ENCODE data around the gene CEP104.
"Not testable (repeated sequence)": the region's sequence is repeated elsewhere in the genome, so short reads cannot be mapped to it uniquely, and the experiment has no call there.

CEP104 gene

DNA sequence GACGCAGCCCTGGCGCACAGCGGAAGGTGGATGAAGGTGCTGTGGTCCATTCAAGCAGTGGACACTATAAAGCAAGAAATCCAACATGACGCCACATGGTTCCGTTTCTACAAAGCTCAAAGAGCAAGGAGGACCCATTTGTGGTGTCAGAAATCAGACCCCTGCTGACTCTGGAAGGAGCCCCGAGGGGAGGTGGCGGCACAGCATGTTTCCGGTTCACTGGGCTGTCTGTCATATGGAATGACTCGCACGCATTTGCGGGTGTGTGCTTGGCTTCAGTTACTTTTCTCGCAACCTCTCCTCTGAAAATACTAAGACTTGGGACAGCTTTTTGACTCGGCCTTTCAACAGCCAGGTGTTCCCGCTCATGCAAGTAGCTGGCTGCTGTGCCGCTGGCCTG lies 31.7 kb downstream of the CEP104 start:
- no peak for DNase-seq (ENCODE audit: low read depth in 2 of 2)

DNA sequence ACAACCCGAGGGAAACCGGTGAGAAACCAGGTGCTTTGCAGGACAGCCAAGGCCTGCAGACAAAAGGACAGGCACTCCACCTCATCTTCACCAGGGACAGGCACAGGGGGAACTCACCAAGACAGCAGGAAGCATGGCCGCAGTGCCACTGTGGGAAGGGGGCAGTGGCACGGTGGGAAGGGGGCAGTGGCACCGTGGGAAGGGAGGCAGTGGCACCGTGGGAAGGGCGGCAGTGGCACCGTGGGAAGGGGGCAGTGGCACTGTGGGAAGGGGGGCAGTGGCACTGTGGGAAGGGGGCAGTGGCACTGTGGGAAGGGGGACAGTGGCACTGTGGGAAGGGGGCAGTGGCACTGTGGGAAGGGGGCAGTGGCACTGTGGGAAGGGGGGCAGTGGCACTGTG lies 32.4 kb downstream of the CEP104 start:
- DNase-seq (ENCODE audit: low read depth in 2 of 2), result no peak

DNA sequence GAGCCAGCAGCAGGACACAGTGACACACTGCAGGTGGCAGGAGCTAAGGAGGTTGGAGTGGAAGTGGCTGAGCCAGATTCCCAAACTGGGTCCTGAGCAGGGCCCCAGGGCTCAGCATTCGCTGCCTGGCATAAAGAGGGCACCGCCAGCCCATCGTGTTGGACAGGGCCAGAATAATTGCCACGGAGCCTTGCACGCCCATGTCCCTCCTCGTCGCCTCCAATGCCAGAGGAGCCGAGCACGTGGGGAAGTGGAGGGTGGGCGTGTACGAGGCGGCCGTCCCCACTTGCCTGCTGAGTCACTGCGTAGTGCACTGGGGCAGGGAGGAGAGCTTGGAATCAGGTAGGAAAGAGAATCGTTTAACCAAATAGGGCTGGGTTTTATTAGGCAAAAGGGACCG lies 34.6 kb downstream of the CEP104 start:
- no peak for DNase-seq (ENCODE audit: low read depth in 2 of 2)

DNA sequence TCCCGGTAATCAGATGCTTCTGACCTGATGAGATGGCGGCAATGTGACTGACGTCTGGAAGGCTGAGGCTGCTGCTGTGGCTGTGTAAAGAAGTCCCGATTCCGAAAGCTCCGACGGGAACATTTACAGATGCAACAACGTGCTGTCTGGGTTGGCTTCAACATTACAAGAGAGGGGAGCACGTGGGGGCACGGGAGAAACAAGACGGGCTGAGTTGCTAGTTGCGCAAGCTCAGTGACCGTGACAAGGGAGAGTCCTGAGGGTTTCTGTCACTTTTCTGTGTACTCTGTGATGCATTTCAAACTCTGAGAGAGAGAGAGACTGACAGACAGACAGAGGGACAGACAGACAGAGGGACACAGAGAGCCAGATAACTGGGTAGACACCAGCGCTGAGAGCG lies 35.1 kb downstream of the CEP104 start:
- DNase-seq (ENCODE audit: low read depth in 2 of 2), result no peak

DNA sequence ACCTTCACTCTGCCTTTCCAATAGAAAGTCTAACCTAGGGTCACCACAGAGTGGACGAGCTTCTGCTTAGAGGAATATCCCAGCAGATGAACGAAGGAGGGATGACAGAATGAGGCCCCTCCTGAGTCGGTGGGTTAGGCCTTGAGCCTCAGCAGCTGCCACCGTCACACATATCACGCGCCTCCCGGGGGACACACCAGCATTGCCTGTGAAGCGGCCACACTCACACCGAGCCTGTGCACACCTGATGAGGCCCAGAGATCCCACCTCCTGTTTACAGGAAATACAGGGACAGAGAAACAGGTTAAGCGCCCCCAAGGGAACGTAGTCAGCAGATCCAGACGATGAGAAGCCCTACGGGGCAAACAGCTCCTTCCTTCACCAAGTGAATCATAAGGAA lies 35.6 kb downstream of the CEP104 start:
- no peak for DNase-seq (ENCODE audit: low read depth in 2 of 2)

DNA sequence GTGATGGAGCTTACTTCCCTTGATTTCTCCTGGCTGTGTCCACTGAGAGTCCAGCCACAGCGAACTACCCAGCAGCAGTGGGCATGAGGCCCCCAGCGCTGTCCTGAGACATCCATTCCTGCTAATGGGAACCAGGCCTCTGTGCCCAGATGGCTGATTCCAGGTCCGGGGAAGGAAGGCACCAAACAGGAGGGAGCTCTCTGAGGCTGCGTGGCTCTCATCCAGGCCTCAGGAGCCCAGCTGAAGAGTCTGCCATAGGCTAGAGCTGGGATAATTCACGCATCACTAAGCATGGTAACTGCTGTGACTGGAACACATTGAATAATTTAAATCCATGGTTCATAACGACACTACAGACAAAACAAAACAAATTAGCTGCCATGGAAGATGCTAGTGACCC lies 36.0 kb downstream of the CEP104 start:
- no peak for DNase-seq (ENCODE audit: low read depth in 2 of 2)

DNA sequence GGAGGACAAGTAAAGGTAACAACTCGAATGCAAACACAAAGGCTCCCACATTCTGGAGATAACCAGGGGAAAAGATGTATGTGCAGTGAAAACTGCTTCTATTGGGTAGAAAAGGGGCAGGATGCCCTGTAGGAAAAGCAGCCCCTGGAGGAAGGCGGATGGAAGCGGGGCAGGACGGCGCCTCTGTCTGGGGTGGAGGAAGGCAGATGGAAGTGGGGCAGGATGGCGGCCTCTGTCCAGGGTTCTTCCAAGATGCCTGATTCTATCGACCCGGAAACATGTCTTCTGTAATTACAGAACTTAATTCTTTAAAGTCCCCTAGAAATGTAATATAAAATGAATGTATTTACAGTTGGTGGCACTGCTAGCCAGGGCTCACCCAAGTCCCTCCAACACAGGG lies 36.7 kb downstream of the CEP104 start:
- no peak for DNase-seq (ENCODE audit: low read depth in 2 of 2)

DNA sequence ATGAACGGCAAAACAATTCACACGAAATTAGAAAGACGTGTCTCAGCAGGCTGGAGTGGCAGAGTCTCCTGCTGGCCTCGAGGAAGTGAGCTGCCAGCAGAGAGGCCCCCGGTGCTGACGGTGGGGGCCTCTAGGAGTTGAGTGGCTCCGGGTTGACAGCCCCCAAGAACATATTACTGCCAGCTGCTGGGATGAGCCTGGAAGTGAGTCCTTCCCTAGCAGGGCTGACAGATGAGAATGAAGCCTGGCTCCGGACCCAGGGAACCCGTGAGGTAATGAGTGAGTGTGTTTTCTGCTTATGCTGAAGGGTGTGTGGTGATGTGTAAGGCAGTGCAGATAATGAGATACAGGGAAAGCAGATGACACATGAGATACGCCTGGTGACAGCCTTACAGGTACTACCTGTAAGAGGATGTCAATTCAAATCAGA lies 37.2 kb downstream of the CEP104 start:
- no peak for DNase-seq (ENCODE audit: low read depth in 2 of 2)

DNA sequence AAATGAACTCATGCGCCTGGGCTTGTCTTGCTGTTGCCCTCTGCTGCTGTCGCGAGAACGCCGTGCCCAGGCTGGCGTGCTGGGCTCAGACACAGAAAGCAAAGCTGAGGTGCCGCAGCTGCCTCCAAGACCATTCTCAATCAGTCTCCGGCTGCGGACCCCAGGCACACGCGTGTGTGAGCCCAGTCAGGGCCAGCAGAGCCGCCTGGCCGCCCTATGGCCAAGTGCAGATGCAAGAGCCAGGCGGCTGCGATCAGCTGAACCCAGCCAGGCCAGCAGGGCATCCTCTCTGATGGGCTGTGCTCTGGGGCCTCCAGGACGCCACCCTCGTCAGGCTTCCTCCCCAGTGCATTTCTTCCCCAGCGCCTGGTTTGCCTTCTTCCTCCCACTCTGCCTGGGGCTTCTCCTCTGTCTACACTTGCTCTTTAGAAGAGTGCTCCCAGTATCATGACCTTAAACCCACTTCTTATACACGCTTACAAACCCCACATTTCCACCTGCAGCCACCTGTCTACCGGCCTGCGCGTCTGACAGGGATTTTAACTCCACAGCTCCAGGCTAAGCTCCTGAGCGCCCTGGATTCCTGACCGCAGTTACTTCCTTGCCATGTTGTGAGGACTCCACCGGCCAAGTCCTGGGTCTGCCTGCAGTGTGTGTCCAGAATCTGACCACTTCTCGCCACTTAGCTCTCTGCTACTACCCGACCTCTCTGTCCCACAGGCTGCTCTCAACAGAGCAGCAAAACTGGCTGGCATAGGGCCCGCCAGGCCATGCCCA lies 39.0 kb downstream of the CEP104 start:
- no peak for DNase-seq (ENCODE audit: low read depth in 2 of 2)

DNA sequence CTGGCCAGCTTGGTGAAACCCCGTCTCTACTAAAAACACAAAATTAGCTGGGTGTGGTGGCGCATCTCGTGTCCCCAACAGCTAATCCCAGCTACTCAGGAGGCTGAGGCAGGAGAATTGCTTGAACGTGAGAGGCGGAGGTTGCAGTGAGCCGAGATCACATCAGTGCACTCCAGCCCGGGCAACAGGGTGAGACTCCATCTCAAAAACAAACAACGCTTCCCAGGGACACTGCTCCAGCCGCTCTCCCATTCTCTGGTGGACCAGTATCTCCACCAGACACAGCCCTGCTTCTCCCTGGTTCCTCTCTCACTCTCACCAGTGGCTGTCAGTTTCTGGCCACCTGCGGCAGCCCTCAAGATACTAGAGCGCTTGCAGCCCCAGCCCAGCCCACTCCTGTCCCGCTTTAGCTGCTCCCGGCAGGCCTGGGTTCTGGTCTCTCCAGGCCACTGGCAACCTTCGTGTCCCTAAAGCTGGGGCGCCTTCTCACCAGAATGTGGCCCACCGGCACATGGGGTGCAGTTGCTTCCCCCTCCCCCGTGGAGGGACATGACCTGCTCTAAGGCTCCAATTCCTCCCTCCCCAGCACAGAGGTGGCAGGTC lies 39.8 kb downstream of the CEP104 start:
- DNase-seq (ENCODE audit: low read depth in 2 of 2), result no peak

DNA sequence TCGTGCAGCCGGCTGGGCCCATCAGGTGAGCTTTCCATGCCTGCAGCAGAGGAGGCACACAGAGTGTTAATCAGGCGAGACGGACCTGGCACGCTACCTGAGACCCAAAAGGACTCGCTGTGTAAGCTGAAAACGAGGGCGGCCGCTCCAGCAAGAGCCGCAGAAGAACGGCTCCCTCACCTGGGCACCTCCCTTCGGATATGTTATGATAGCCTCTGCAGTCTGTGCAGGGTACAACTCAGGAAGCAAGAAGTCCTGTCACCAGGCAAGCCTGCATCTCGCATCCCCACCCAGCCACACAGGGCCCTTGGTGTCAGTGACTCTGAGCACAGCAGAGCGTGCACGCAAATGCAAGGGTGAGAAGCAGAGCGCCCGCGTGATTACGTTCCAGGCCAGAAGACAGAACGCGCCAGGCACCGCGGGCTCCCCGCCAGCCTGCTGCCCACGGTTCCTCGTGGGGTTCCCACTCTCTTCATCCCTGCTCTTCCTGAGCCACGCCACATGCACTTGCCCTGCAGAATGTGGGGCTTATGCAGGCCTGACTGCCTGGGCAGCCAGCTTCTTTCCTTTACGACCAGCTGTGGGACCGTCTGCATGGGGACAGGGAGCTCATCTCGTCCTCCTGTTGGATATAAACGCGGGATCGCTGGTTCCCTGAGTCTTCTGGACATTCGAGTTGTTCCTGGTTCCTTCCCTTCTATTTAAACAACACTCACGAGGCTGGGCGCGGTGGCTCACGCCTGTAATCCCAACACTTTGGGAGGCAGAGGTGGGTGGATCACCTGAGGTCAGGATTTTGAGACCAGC lies 40.5 kb downstream of the CEP104 start:
- DNase-seq (ENCODE audit: low read depth in 2 of 2), result no peak

DNA sequence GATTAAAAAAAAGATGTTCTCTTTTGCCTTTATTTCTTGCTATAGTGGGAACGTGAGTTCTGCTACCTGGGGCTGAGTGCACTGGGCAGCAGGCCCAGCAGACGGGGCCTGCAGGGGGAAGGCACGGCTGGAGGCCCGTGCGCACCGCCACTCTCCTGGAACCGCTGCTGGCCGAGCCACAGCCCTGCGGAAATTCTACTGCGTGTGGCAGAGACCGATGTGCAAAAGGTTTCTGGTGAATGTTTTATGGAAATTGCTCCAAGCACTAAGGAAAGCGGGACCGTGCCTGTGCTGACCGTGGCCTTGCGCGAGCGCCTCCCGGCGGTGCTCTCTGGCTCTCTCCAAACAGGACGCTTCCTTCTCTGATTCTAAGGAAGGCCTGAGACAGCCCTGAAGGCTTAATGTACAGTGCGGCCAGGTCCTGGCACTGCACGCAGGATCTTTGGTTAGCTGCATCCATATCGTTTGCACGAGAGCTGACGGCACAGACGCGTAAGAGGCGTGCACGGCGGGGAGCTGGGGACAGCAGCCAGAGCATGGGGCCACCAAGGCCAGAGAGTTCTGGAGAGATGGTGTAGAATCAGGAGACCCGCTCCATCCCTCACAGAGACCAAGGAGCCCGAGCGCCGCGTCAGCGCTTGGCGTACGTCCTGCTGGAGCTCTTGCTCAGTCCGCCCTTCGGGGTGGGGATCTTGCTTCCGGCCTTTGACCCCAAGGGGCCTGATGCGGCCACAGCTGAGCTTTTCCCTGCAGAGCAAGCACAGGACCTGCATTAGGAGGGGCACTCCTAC lies 42.0 kb downstream of the CEP104 start:
- no peak for DNase-seq (ENCODE audit: low read depth in 2 of 2)

DNA sequence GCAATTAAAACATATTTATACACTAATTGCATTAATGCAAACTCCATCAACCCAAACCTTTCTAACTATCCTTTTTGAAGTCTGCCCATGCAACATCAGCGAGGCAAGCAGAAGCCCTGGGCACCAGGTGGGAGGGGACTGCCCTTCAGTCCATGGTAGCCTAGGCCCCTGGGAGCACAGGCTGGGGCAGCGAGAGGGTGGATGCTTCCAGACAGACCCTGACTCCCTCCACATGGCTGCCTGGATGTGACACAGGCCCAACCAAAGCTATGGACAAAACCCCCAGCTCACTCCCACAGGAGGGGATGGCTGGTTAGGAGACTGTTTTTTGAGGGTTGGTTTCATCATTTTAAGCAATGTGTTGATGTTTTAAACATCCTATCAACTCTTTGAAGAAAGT lies 42.9 kb downstream of the CEP104 start:
- DNase-seq (ENCODE audit: low read depth in 2 of 2), result no peak

DNA sequence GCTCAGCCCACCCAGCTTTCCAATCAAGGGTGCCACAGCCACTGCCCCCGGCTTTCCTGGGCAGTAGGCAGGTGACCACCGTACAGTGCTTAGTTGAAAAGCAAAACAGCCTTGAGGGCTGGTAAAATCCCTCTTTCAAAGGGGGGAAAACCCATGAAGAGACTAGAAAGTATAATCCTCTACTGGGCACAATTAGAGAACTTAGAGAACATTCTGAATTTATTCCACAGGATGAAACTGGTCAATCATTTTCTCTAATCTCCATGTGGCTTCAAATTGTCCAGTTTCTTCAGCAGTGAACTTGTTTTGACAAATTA lies 45.5 kb downstream of the CEP104 start:
- no peak for DNase-seq (ENCODE audit: low read depth in 2 of 2)

DNA sequence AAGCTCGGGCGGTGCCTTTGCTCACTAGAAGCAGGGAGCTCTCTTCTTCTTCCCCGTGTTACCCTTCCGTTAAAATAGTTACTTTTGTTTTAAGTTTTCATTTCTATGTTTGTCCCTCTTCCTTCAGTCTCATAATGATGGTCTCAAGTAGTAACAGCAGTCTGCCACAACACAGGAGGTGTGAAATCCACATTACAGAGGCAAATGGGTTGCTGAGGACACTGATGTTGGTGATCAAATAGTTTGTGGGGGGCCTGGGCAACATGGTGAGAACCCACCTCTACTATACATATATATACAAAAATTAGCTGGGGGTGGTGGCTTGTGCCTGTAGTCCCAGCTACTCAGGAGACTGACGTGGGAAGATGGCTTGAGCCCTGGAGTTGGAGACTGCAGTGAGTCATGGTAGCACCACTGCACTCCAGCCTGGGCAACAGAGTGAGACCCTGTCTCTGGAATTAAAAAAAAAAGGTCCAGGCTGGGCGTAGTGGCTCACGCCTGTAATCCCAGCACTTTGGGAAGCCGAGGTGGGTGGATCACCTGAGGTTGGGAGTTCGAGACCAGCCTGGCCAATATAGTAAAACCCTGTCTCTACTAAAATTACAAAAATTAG lies 46.8 kb downstream of the CEP104 start:
- not testable (repeated sequence) for DNase-seq (ENCODE audit: low read depth in 2 of 2)

DNA sequence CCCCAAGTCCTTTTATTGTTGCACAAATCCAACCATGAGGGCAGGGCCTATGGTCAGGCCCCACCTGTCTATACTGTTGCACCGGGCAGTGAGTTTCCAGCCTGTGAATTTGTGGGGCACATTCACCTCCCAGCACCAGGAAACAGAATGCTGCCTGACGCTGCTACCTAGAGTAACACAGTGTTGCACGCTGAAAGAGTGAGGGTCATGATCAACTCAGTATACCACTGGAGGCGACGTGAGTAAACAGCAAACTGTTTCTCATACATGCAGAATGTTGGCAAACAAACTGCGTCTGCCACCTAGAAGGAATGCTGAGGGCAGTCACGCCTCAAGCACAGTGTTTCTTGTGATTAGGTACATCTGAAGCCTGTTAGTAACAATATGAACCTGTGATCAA lies 47.3 kb downstream of the CEP104 start:
- DNase-seq (ENCODE audit: low read depth in 2 of 2), result no peak

DNA sequence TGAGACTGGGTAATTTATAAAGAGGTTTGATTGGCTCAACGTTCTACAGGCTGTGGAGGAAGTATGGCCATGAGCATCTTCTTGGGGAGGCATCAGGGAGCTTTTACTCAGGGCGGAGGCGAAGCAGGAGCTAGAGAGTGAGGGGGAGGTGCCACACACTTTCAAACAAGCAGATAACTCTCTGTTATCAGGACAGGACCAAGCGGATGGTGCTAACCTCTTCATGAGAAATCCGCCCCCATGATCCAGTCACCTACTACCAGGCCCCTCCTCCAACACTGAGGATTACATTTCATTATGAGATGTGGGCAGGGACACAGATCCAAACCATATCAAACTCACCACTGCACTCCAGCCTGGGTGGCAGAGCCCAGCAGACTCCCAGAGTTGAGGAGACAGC lies 49.2 kb downstream of the CEP104 start:
- DNase-seq (ENCODE audit: low read depth in 2 of 2), result no peak

DNA sequence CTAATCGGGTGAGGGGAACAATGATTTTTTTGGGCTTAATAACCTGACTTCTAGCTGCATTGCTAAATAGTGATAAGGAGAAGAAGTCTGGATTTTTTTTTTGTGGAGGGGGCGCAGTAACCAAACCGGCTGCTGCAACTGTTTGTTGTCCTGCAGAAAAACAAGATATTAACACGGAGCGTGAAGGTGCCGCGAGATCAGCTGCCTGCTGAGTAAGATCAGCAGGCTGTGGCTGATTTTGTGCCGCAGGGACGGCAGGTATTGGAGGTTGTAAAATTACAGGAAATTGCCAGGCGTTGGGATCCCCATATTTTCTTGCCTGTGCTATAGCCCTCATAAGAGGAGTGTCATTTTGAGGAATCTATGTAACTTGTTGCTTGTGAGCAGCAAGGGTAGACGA lies 52.0 kb downstream of the CEP104 start:
- DNase-seq (ENCODE audit: low read depth in 2 of 2), result no peak

DNA sequence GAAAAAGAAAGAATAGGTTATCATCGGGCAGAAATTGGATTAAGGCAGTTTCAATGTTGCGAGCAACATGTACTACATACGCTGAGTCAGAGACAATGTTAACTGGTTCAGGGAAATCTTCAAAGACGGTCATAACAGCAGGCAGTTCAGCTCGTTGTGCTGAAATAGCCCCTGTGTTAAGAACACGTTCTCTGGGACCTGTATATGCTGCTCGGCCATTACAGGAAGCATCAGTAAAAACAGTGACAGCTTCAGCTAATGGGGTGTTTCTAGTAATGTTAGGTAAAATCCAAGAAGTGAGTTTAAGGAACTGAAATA lies 52.4 kb downstream of the CEP104 start:
- not testable (repeated sequence) for DNase-seq (ENCODE audit: low read depth in 2 of 2)

DNA sequence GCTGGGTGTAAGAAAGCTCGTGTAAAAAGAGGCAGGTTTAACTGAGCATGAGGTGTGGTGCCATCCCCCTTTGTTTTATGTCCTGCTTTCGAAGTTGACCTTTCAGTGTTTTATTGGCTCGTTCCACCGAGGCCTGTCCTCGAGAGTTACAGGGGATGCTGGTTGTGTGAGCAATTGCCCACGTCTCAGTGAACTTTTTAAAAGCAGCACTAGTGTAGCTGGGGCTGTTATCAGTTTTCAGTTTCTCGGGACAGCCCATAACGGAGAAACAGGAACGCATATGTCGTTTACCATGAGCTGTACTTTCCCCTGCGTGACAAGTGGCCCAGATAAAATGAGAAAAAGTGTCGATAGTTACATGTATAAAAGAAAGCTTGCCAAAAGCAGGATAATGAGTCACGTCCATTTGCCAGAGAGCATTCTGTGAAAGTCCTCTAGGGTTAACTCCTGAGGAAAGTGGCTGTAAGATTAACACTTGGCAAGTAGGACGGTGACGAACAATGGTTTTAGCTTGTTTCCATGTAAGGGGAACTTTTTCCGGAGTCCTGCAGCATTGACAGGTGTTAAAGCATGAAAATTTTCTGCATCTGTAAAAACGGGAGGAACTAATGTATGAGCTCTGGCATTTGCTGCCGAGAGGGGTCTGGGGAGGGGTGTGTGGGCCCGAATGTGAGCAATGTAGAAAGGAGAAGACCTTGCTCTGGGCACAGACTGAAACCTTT lies 52.9 kb downstream of the CEP104 start:
- DNase-seq (ENCODE audit: low read depth in 2 of 2), result no peak

DNA sequence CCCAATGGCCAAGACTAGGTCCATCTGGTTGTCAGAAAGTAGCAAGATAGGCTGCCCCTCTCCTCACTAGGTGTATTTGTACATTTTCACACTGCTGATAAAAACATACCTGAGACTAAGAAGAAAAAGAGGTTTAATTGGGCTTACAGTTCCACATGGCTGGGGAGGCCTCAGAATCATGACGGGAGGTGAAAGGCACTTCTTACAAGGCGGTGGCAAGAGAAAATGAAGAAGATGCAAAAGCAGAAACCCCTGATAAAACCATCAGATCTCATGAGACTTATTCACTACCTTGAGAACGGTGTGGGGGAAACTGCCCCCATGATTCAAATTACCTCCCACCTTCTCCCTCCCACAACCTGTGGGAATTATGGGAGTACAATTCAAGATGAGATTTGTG lies 56.2 kb downstream of the CEP104 start:
- not testable (repeated sequence) for DNase-seq (ENCODE audit: low read depth in 2 of 2)

Measured in stimulated activated CD8-positive, alpha-beta memory T cell treated with anti-CD3 and anti-CD28 coated beads, Interleukin-15, amount 100 ng/mL, for 48 hours (primary cell).